GM12878 (cell line): ENCODE results near the gene SNRPE. TPM values are rescaled to one million over a fixed set of nuclear protein-coding genes. Genes with fewer than 3 reads are reported as not detected.

Experiments used
- ATAC-seq: fragments of 200-7000 bp; cut with Tn5 transposase; 3 replicates; pipeline ENCODE4 v1.9.1; 2020; ENCODE audit warnings: mild to moderate bottlenecking, moderate library complexity
- BruUV-seq: library from RNA; stranded (reverse); fragments of 400-500 nt; replicated peaks from 2 replicates; lab custom pipeline; 2021; lab: Mats Ljungman, UMichigan
- CTCF ChIA-PET: fragments of 300-600 bp; sonication (Branson Sonifier 250); formaldehyde crosslinking; extraction: SDS; loops from one replicate; lab custom pipeline; 2021; ENCODE audit warnings: inconsistent platforms; lab: Yijun Ruan, JAX
- POLR2A ChIA-PET: fragments of 350-600 bp; formaldehyde crosslinking; extraction: SDS; loops from one replicate; lab custom pipeline; 2021; ENCODE audit warnings: inconsistent platforms; lab: Charles Lee
- RAD21 ChIA-PET: fragments of 300-600 bp; sonication (Branson Sonifier 250); formaldehyde crosslinking; loops from one replicate; lab custom pipeline; 2023; ENCODE audit warnings: antibody characterized with exemption; ENCODE audit not compliant: unreplicated experiment; lab: Charles Lee
- SMC1A ChIA-PET: fragments of 300-600 bp; sonication (Branson Sonifier 250); formaldehyde crosslinking; loops from one replicate; lab custom pipeline; 2023; ENCODE audit not compliant: unreplicated experiment, uncharacterized antibody; lab: Charles Lee
- DNase-seq: peaks from one replicate; pipeline ENCODE4 v3.0.0-alpha.2; 2011; ENCODE audit warnings: low read depth, low spot score
- FAIRE-seq: peaks from 3 replicates; lab custom pipeline; 2011; peaks lifted over from hg19 to GRCh38; lab: Jason Lieb, UNC
- H2AFZ ChIP-seq: 2 replicates; pipeline ENCODE4 v1.6.0; 2011; ENCODE audit warnings: low read depth, low read length, control low read depth; ENCODE audit not compliant: control insufficient read depth
- H3K27ac ChIP-seq: 2 replicates; pipeline ENCODE4 v1.5.1; 2011; ENCODE audit warnings: control low read depth; ENCODE audit not compliant: control insufficient read depth, insufficient read depth
- H3K27me3 ChIP-seq, 2 experiments: replicated peaks in 1 of 2; 2 replicates each; pipeline versions ENCODE4 v1.6.0 to v1.6.1; 2011; ENCODE audit warnings: low read length in 1 of 2; ENCODE audit not compliant: control insufficient read depth in 2 of 2, insufficient read depth in 2 of 2
- H3K36me3 ChIP-seq, 2 experiments: 2 replicates each; pipeline ENCODE4 v1.5.1; 2011; ENCODE audit warnings: low read length in 1 of 2; ENCODE audit not compliant: control insufficient read depth in 2 of 2, insufficient read depth in 2 of 2
- H3K4me1 ChIP-seq: 2 replicates; pipeline ENCODE4 v1.6.1; 2011; ENCODE audit warnings: mild to moderate bottlenecking, low read length, moderate library complexity, mixed read lengths; ENCODE audit not compliant: control insufficient read depth, insufficient read depth
- H3K4me2 ChIP-seq: 2 replicates; pipeline ENCODE4 v1.6.0; 2011; ENCODE audit warnings: control low read depth; ENCODE audit not compliant: control insufficient read depth, insufficient read depth
- H3K4me3 ChIP-seq: fragments of 200-600 bp; sonication (generic); 2 replicates; pipeline ENCODE4 v1.5.1; 2016
- H3K79me2 ChIP-seq: 2 replicates; pipeline ENCODE4 v1.6.0; 2011; ENCODE audit warnings: low read length; ENCODE audit not compliant: control insufficient read depth, insufficient read depth
- H3K9ac ChIP-seq: 2 replicates; pipeline ENCODE4 v1.8.0; 2011; ENCODE audit warnings: low read length, control low read depth, mixed read lengths; ENCODE audit not compliant: control insufficient read depth, insufficient read depth
- H3K9me3 ChIP-seq: replicated peaks from 3 replicates; pipeline ENCODE4 v1.5.1; 2011; ENCODE audit warnings: mild to moderate bottlenecking, low read length; ENCODE audit not compliant: control insufficient read depth, insufficient read depth
- H4K20me1 ChIP-seq: 2 replicates; pipeline ENCODE4 v1.6.0; 2011; ENCODE audit not compliant: control insufficient read depth, insufficient read depth
- CBFB ChIP-seq: IDR thresholded peaks from 2 replicates; pipeline ENCODE4 v1.6.1; 2016; ENCODE audit warnings: antibody characterized with exemption, low read depth
- CEBPZ ChIP-seq: fragments of 150-350 bp; IDR thresholded peaks from 2 replicates; pipeline ENCODE4 v1.6.1; 2016; ENCODE audit warnings: low read depth, low read length
- HDGF ChIP-seq: fragments of 450-650 bp; IDR thresholded peaks from 2 replicates; pipeline ENCODE4 v1.6.1; 2016; ENCODE audit warnings: antibody characterized with exemption
- IKZF2 ChIP-seq, 2 experiments: fragments of 450-650 bp; IDR thresholded peaks; 2 replicates each; pipeline ENCODE4 v1.6.1; 2017; ENCODE audit warnings: mild to moderate bottlenecking in 2 of 2, moderate library complexity in 2 of 2
- MEF2A ChIP-seq: IDR thresholded peaks from 2 replicates; pipeline ENCODE4 v1.6.1; 2011; ENCODE audit warnings: low read depth, mild to moderate bottlenecking, low read length, moderate library complexity; ENCODE audit not compliant: insufficient read depth
- MXI1 ChIP-seq: fragments of 150-350 bp; IDR thresholded peaks from 2 replicates; pipeline ENCODE4 v1.6.1; 2011; ENCODE audit warnings: low read depth, mild to moderate bottlenecking, inconsistent platforms, low read length, improper control_type of control experiment
- NFIC ChIP-seq: IDR thresholded peaks from 2 replicates; pipeline ENCODE4 v1.6.1; 2012; ENCODE audit warnings: low read depth, mild to moderate bottlenecking, inconsistent platforms, low read length, moderate library complexity
- NRF1 ChIP-seq: conservative IDR thresholded peaks from 2 replicates; pipeline ENCODE4 v1.6.1; 2011; ENCODE audit warnings: mild to moderate bottlenecking, low read depth, low read length, improper control_type of control experiment
- PML ChIP-seq: IDR thresholded peaks from 2 replicates; pipeline ENCODE4 v1.6.1; 2012; ENCODE audit warnings: low read length, inconsistent platforms
- POLR2AphosphoS2 ChIP-seq: IDR thresholded peaks from 2 replicates; pipeline ENCODE4 v1.6.1; 2011; ENCODE audit warnings: low read depth, mild to moderate bottlenecking, low read length, improper control_type of control experiment, moderate library complexity
- RAD51 ChIP-seq: fragments of 450-650 bp; IDR thresholded peaks from 2 replicates; pipeline ENCODE4 v1.6.1; 2016; ENCODE audit warnings: moderate library complexity, mild to moderate bottlenecking, inconsistent platforms
- RB1 ChIP-seq: fragments of 450-650 bp; formaldehyde crosslinking; IDR thresholded peaks from 2 replicates; pipeline ENCODE4 v1.6.1; 2017; ENCODE audit warnings: mild to moderate bottlenecking, borderline replicate concordance
- SMARCA5 ChIP-seq: fragments of 450-650 bp; IDR thresholded peaks from 2 replicates; pipeline ENCODE4 v1.6.1; 2017; ENCODE audit warnings: mild to moderate bottlenecking
- SMC3 ChIP-seq: IDR thresholded peaks from 2 replicates; pipeline ENCODE4 v1.6.1; 2011; ENCODE audit warnings: low read length, improper control_type of control experiment, borderline replicate concordance
- SPI1 ChIP-seq: IDR thresholded peaks from 2 replicates; pipeline ENCODE4 v1.6.1; 2011; ENCODE audit warnings: low read depth, mild to moderate bottlenecking, low read length, moderate library complexity, borderline replicate concordance; ENCODE audit not compliant: insufficient read depth
- SREBF2 ChIP-seq: IDR thresholded peaks from 2 replicates; pipeline ENCODE4 v1.6.1; 2012; ENCODE audit warnings: mild to moderate bottlenecking, low read length
- STAT3 ChIP-seq: IDR thresholded peaks from 2 replicates; pipeline ENCODE4 v1.6.1; 2011; ENCODE audit warnings: low read depth, low read length, improper control_type of control experiment
- TAF1 ChIP-seq: IDR thresholded peaks from 2 replicates; pipeline ENCODE4 v1.6.1; 2011; ENCODE audit warnings: mild to moderate bottlenecking, low read depth, low read length, borderline replicate concordance
- USF2 ChIP-seq: IDR thresholded peaks from 2 replicates; pipeline ENCODE4 v1.6.1; 2011; ENCODE audit warnings: low read depth, low read length, improper control_type of control experiment, borderline replicate concordance
- ZNF24 ChIP-seq: fragments of 450-650 bp; IDR thresholded peaks from 2 replicates; pipeline ENCODE4 v1.6.1; 2017; ENCODE audit warnings: antibody characterized with exemption, mild to moderate bottlenecking
- ZNF384 ChIP-seq: IDR thresholded peaks from 2 replicates; pipeline ENCODE4 v1.6.1; 2012; ENCODE audit warnings: low read depth, mild to moderate bottlenecking, low read length, improper control_type of control experiment, borderline replicate concordance
- WGBS: methylation state at CpG from one replicate; pipeline ENCODE4 v1.1.6; 2016; ENCODE audit warnings: low lambda C conversion rate; ENCODE audit not compliant: insufficient replicate concordance, insufficient coverage; ENCODE audit errors: missing lambda C conversion rate; 5-methylcytosine and 5-hydroxymethylcytosine counted together
- in situ Hi-C: fragments of 300-500 bp; cut with MboI; formaldehyde crosslinking; loops from 9 replicates; pipeline ENCODE4 v1.14.3; 2018; ENCODE audit warnings: mixed read lengths
- intact Hi-C: fragments of 100-400 bp; cut with micrococcal nuclease; formaldehyde crosslinking; loops from one replicate; pipeline ENCODE4 v1.14.2; 2022; ENCODE audit not compliant: unreplicated experiment
- polyA plus RNA-seq, 11 experiments: library from polyadenylated mRNA; depleted of rRNA in 4 of 11; unstranded in 6 of 11; stranded (reverse) in 5 of 11; fragments of >200 nt; fragmentation: Nextera tagmentation in 4 of 11; fragmentation: Illumina TruSeq in 1 of 11; extraction: Ambion mirVana in 4 of 11; extraction: Trizol in 1 of 11; gene quantifications; 1 replicate in 1 of 11; 2 replicates in 10 of 11; pipeline versions ENCODE4 v1.2.1 to v1.2.3, GENCODE V29; 2011 to 2016; ENCODE audit warnings: inconsistent platforms in 2 of 11, missing spikeins in 2 of 11, low read depth in 1 of 11
- total RNA-seq, 4 experiments: library from RNA; depleted of rRNA in 3 of 4; stranded (reverse); fragments of >200 nt in 3 of 4; fragmentation: Illumina TruSeq in 1 of 4; extraction: Trizol in 1 of 4; gene quantifications; 2 replicates each; pipeline versions ENCODE4 v1.2.1 to v1.2.3, GENCODE V29; 2013 to 2021
- TF ChIP-seq, protein P1 (sequence below): fragments of 450-650 bp; IDR thresholded peaks from 2 replicates; pipeline ENCODE4 v1.6.1; 2017; ENCODE audit warnings: borderline replicate concordance

The SNRPE gene
- total and polyA plus RNA-seq, 10 of the 15 experiments (the other 5 are each of a cell fraction or from before 2014, with no cell fraction given): 109 to 1,384 (median 316) TPM

GRCh38 chr1:203914292-203914691, 52.9 kb downstream of the SNRPE start (continued):
- TF ChIP-seq MXI1 (no peak), MEF2A (no peak), CEBPZ (no peak), SREBF2 (no peak), NFIC (no peak), SMARCA5 (no peak), RB1 (no peak), RAD51 (no peak), SMC3 (no peak), POLR2AphosphoS2 (no peak)

DNA sequence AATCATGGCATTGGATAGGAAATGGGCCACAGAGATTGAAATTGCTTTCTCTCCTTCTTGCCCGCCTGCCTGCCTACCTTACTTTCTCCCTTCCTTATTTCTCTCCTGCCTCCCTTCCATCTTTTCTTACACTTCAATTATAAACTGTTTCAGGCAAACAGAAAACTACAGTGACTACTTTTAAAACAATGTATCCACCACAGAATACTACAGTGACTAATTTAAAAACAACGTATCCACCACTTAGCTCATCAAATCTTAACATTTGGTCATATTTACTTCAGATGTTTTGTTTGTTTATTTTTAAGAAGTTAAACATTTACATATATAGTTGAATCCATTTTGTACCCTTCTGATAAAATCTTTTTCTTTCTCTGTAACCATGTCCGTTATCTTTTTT, 54.4 kb downstream of the SNRPE start:
- no peak for DNase-seq
- Histone ChIP-seq H3K79me2 (no peaks in the 10 kb centered on the region), H3K9ac (no peak overlapping the region), H3K4me2 (no peak overlapping the region), H3K4me1 (no peaks in the 10 kb centered on the region), H3K27ac (no peak overlapping the region), H2AFZ (no peak overlapping the region), H3K27me3 (no peaks in the 10 kb centered on the region; a peak in 1 of 4 replicates), H3K36me3 (no peaks in the 10 kb centered on the region), H3K9me3 (no peaks in the 10 kb centered on the region), H3K4me3 (no peak overlapping the region), H4K20me1 (no peaks in the 10 kb centered on the region)
- CTCF ChIA-PET: no interaction called here
- RAD21 ChIA-PET: interaction anchor here (0.7 kb wide), 1 partner anchor 272 kb away, joined by 3 read pairs; no protein-coding TSS in a partner anchor
- intact Hi-C loops (no loop called here), in situ Hi-C loops (no loop called here)
- no TSS peak for BruUV-seq
- SMC1A ChIA-PET: no interaction called here
- FAIRE-seq: no peak
- ATAC-seq: no peak
- 51% methylated on average over 2 of the region's 3 CpGs for WGBS
- POLR2A ChIA-PET: no interaction called here
- TF ChIP-seq STAT3: no peak
- no peak for TF ChIP-seq ZNF24
- TF ChIP-seq, protein P1, sequence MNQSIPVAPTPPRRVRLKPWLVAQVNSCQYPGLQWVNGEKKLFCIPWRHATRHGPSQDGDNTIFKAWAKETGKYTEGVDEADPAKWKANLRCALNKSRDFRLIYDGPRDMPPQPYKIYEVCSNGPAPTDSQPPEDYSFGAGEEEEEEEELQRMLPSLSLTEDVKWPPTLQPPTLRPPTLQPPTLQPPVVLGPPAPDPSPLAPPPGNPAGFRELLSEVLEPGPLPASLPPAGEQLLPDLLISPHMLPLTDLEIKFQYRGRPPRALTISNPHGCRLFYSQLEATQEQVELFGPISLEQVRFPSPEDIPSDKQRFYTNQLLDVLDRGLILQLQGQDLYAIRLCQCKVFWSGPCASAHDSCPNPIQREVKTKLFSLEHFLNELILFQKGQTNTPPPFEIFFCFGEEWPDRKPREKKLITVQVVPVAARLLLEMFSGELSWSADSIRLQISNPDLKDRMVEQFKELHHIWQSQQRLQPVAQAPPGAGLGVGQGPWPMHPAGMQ: no peak
- no peak for TF ChIP-seq TAF1
- no peak for TF ChIP-seq USF2
- TF ChIP-seq ZNF384: no peak
- TF ChIP-seq SMC3: no peak
- TF ChIP-seq IKZF2 (IDR thresholded peaks at IDR 0.05): no peak
- TF ChIP-seq CBFB: no peak
- no peak for TF ChIP-seq HDGF
- no peak for TF ChIP-seq SPI1
- TF ChIP-seq PML: no peak
- no peak for TF ChIP-seq NRF1
